Esophagus squamous epithelium (tissue), 4 donors: ENCODE measurements around the gene NMNAT3.

ENCODE experiments used
- POLR2A ChIP-seq, 4 donors: fragments of 450-650 bp; IDR thresholded peaks; one replicate each; pipeline ENCODE4 v1.6.1; 2017; ENCODE audit warnings: antibody characterized with exemption in 4 of 4, mild to moderate bottlenecking in 4 of 4, moderate library complexity in 3 of 4
- TF ChIP-seq, protein P1 (sequence below), 6 experiments: fragments of 450-650 bp in 4 of 6; fragments of 200-600 bp in 2 of 6; sonication (generic) in 2 of 6; IDR thresholded peaks; one replicate each; pipeline ENCODE4 v1.5.1; 2016 to 2019; ENCODE audit warnings: antibody characterized with exemption in 6 of 6, mild to moderate bottlenecking in 4 of 6, moderate library complexity in 4 of 6

GRCh38 chr3:139655909-139656595 lies 21.7 kb downstream of the NMNAT3 start:
- no peak for TF ChIP-seq POLR2A (IDR thresholded peaks at IDR 0.05)
- TF ChIP-seq, protein P1, sequence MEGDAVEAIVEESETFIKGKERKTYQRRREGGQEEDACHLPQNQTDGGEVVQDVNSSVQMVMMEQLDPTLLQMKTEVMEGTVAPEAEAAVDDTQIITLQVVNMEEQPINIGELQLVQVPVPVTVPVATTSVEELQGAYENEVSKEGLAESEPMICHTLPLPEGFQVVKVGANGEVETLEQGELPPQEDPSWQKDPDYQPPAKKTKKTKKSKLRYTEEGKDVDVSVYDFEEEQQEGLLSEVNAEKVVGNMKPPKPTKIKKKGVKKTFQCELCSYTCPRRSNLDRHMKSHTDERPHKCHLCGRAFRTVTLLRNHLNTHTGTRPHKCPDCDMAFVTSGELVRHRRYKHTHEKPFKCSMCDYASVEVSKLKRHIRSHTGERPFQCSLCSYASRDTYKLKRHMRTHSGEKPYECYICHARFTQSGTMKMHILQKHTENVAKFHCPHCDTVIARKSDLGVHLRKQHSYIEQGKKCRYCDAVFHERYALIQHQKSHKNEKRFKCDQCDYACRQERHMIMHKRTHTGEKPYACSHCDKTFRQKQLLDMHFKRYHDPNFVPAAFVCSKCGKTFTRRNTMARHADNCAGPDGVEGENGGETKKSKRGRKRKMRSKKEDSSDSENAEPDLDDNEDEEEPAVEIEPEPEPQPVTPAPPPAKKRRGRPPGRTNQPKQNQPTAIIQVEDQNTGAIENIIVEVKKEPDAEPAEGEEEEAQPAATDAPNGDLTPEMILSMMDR (IDR thresholded peaks at IDR 0.05) = no peak
